ENCODE measurements around the gene AAGAB.
A peak's percentile ranks its signal among the peaks of the same experiment; 100 is the strongest.

The AAGAB gene

GRCh38 chr15:67194171-67195114 lies 60.0 kb downstream of the AAGAB start:
- DNase-seq (ENCODE audit: low read depth, low spot score), result no peak
- no peak overlapping the region for H3K4me3 ChIP-seq (ENCODE audit: low read length)

GRCh38 chr15:67193223-67193990 lies 61.1 kb downstream of the AAGAB start:
- no peak overlapping the region for H3K4me3 ChIP-seq (ENCODE audit: low read length)
- no peak for DNase-seq (ENCODE audit: low read depth, low spot score)

GRCh38 chr15:67192185-67192820 lies 62.2 kb downstream of the AAGAB start:
- peak; percentile 7 for DNase-seq (ENCODE audit: low read depth, low spot score)
- H3K4me3 ChIP-seq (ENCODE audit: low read length), result no peak overlapping the region

- no peak overlapping the region for H3K4me3 ChIP-seq (ENCODE audit: low read length)
- DNase-seq (ENCODE audit: low read depth, low spot score), result no peak
These were observed 63.6 kb downstream of the AAGAB start for GRCh38 chr15:67190813-67191212.

DNA sequence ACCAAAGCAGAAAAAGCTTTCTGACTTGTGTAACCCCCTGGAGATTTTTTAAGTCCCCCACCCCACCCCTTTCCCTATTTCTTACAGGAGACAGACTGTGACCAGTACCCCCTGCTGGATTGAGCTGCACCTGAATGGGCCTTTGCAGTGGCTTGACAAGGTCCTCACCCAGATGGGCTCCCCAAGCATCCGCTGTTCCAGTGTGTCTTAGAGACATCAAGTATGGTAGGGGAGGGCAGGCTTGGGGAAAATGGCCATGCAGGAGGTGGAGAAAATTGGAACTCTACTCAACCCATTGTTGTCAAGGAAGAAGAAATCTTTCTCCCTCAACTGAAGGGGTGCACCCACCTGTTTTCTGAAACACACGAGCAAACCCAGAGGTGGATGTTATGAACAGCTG lies 64.1 kb downstream of the AAGAB start:
- no peak for DNase-seq (ENCODE audit: low read depth, low spot score)
- H3K4me3 ChIP-seq (ENCODE audit: low read length), result no peak overlapping the region

- no peak for DNase-seq (ENCODE audit: low read depth, low spot score)
- no peak overlapping the region for H3K4me3 ChIP-seq (ENCODE audit: low read length)
These were observed 65.0 kb downstream of the AAGAB start for GRCh38 chr15:67189326-67190051.

DNA sequence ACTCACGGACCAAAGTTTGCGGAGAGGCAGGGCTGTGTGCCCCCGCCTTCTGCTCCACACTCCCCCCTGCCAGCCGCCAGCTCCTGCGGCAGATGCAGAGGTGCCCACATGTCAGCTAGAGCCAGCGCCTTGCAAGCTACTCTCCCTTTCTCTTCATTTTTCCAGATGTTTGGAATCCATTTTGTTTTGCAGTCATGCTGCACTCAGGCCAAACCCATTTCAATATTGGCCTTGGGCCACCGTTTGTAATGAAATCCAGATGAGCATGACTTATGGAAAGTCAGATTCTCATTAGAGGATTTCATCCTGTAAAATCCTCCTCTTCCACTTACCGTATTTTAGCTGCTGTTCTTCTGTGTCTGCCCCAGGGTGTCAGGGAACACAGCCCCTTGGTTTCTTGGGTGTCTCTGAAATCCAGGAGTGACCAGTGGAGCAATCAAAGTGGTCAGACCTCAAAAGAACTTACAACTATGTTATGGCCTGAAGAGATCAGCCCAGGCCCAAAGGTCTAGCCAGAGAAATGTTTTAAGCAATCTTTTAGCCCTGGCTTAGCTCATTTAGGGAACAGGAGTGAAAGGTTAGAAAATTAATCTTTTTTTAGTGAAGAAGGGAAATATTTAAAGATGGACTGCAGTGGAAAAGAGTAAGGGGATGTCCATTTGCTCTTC lies 65.8 kb downstream of the AAGAB start:
- no peak for DNase-seq (ENCODE audit: low read depth, low spot score)
- no peak overlapping the region for H3K4me3 ChIP-seq (ENCODE audit: low read length)

GRCh38 chr15:67187351-67187854 lies 67.1 kb downstream of the AAGAB start:
- no peak overlapping the region for H3K4me3 ChIP-seq (ENCODE audit: low read length)
- no peak for DNase-seq (ENCODE audit: low read depth, low spot score)

DNA sequence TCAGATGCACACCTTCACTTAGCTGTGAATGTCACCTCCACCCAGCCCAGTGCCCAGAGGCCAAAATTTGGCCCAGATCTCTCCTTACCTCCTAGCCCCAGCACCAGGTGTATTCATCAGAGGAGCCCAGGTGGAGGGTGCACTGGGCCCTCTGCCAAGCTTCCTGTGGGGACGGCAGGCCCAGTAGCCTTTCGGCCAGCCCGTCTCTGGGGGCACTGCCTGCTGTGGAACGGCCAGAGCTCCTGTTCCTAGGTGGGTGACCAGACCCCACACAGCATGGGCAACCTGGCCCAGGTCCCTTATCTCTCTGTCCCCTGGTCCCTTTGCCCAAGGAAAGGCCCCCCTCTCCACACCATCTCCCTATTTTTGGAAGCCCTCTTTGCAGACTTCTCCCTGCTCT lies 67.8 kb downstream of the AAGAB start:
- H3K4me3 ChIP-seq (ENCODE audit: low read length), result no peak overlapping the region
- DNase-seq (ENCODE audit: low read depth, low spot score), result no peak

- H3K4me3 ChIP-seq (ENCODE audit: low read length), result no peak overlapping the region
- DNase-seq (ENCODE audit: low read depth, low spot score), result peak; percentile 7
These were observed 68.2 kb downstream of the AAGAB start for GRCh38 chr15:67186226-67186649.

GRCh38 chr15:67185621-67186225 lies 68.7 kb downstream of the AAGAB start:
- peak; percentile 85 for DNase-seq (ENCODE audit: low read depth, low spot score)

DNA sequence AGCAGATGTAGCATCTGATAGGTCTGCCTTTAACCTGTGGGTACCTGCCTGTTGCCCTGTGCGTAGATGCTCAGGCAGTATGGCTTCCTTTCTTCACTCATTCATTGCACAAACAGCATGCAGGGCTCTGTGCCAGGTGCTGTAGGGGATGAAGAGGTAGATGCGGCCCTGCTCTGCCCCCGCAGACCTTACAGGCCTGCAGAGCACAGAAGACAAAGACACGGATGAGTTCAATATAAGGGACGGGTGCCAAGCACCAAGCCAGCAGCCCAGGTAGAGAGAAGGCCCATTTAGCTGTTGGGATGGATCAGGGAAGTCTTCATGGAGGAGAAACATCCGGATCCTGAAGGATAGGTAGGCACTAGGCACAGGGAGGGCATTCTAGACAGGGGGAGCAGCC lies 69.4 kb downstream of the AAGAB start:
- H3K4me3 ChIP-seq (ENCODE audit: low read length), result no peak overlapping the region
- no peak for DNase-seq (ENCODE audit: low read depth, low spot score)

More at GRCh38 chr15:67185621-67186225, 68.7 kb downstream of the AAGAB start:
- no peak overlapping the region for H3K4me3 ChIP-seq (ENCODE audit: low read length)

- no peak for DNase-seq (ENCODE audit: low read depth, low spot score)
- H3K4me3 ChIP-seq (ENCODE audit: low read length), result no peak overlapping the region
These were observed 70.1 kb downstream of the AAGAB start for GRCh38 chr15:67184208-67184925.

DNA sequence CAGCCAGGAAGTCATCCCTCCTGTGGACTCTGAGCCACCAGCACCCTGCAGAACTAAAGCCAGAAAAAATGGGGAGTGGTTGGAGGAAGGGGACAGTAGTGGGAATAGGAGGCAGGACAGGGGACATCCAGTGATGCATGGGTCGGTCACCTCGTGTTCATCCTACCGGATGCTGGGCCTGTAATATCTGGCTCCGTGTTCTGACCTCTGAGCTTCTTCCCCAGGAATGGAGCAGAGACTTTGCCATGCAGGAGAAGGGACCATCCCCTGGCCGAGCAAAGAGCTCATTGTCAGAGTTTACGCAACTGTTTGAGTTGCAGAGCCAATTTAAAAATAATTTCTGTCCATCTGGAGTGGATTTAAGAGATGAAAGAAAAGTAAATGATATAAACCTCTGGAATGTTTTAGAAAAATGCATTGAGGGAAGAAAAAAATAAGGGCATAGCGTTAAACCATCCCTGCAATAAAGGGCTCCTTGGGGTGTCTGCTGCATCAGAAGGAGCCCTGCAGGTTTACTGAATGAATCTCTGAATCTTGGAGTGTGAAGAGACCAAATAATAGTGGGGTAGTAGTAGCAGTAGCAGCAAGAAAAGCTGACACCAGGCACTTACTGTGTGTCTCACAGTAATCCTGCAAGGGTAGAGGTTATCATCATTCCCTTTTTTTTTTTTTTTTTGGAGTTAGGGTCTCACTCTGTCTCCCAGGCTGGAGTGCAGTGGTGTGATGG lies 70.9 kb downstream of the AAGAB start:
- DNase-seq (ENCODE audit: low read depth, low spot score), result no peak
- H3K4me3 ChIP-seq (ENCODE audit: low read length), result no peak overlapping the region

DNA sequence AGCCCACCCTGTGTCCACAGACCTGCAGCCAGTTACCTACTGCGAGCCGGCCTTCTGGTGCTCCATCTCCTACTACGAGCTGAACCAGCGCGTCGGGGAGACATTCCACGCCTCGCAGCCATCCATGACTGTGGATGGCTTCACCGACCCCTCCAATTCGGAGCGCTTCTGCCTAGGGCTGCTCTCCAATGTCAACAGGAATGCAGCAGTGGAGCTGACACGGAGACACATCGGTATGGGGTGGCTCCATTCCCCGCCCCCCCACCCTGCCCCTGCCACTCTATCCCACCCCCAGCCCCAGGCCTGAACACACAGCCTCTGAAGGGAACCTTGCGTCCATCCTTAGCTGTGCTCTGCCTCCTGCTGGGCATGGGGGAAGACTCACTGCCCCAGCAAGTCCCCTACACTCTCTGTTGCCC lies 73.2 kb downstream of the AAGAB start:
- no peak overlapping the region for H3K4me3 ChIP-seq (ENCODE audit: low read length)
- no peak for DNase-seq (ENCODE audit: low read depth, low spot score)

GRCh38 chr15:67180514-67181191 lies 73.8 kb downstream of the AAGAB start:
- H3K4me3 ChIP-seq (ENCODE audit: low read length), result no peak overlapping the region
- no peak for DNase-seq (ENCODE audit: low read depth, low spot score)
